Measurements from ENCODE around the gene PIP4K2C.
A peak's percentile ranks its signal among the peaks of the same experiment; 100 is the strongest.
"Not testable (repeated sequence)": the region's sequence is repeated elsewhere in the genome, so short reads cannot be mapped to it uniquely, and the experiment has no call there.

Gene PIP4K2C

GRCh38 chr12:57611108-57611826 is 20.3 kb downstream of the PIP4K2C start, which contains the start of gene ARHGEF25:
TSS of gene ARHGEF25 (plus strand) at chr12:57611435. CDS start at chr12:57611895, 460 bp downstream.
- peak; percentile 55 for DNase-seq

- DNase-seq, result no peak
These were observed 21.1 kb downstream of the PIP4K2C start for GRCh38 chr12:57611827-57612710.

- DNase-seq, result no peak
These were observed 21.9 kb downstream of the PIP4K2C start for GRCh38 chr12:57612711-57613426.

GRCh38 chr12:57613427-57614109 is 22.6 kb downstream of the PIP4K2C start:
- no peak for DNase-seq

GRCh38 chr12:57614178-57614947 is 23.4 kb downstream of the PIP4K2C start:
- DNase-seq, result no peak

GRCh38 chr12:57614948-57615500 is 24.0 kb downstream of the PIP4K2C start:
- DNase-seq, result no peak

- DNase-seq, result no peak
These were observed 24.6 kb downstream of the PIP4K2C start for GRCh38 chr12:57615637-57616036.

- no peak for DNase-seq
These were observed 25.6 kb downstream of the PIP4K2C start for GRCh38 chr12:57616383-57617101.

- no peak for DNase-seq
These were observed 26.9 kb downstream of the PIP4K2C start for GRCh38 chr12:57617942-57618341.

GRCh38 chr12:57618431-57618830 is 27.4 kb downstream of the PIP4K2C start:
- not testable (repeated sequence) for DNase-seq

- DNase-seq, result no peak
These were observed 28.0 kb downstream of the PIP4K2C start for GRCh38 chr12:57618966-57619433.

GRCh38 chr12:57619434-57620244 is 28.6 kb downstream of the PIP4K2C start:
- no peak for DNase-seq

- DNase-seq, result no peak
These were observed 29.4 kb downstream of the PIP4K2C start for GRCh38 chr12:57620245-57620935.

- no peak for DNase-seq
These were observed 30.0 kb downstream of the PIP4K2C start for GRCh38 chr12:57620936-57621496.

GRCh38 chr12:57621497-57622292 is 30.7 kb downstream of the PIP4K2C start:
- DNase-seq, result peak; percentile 70

- DNase-seq, result no peak
These were observed 31.6 kb downstream of the PIP4K2C start for GRCh38 chr12:57622293-57623245.

GRCh38 chr12:57623385-57623784 is 32.4 kb downstream of the PIP4K2C start:
- no peak for DNase-seq
